GM12891 (cell line): Measurements from ENCODE around the gene MMP11.

Experiments used
- PAX5 ChIP-seq: IDR thresholded peaks from 2 replicates; pipeline ENCODE4 v1.6.1; 2011; ENCODE audit warnings: low read length, moderate library complexity, mild to moderate bottlenecking; ENCODE audit not compliant: insufficient read depth, severe bottlenecking
- POLR2A ChIP-seq: IDR thresholded peaks from 2 replicates; pipeline ENCODE4 v1.6.1; 2011; ENCODE audit warnings: low read depth, low read length, control low read depth
- POLR2AphosphoS5 ChIP-seq: IDR thresholded peaks from 2 replicates; pipeline ENCODE4 v1.6.1; 2011; ENCODE audit warnings: low read depth, low read length, control low read depth
- SPI1 ChIP-seq: IDR thresholded peaks from 2 replicates; pipeline ENCODE4 v1.6.1; 2011; ENCODE audit warnings: low read depth, low read length, control low read depth
- TAF1 ChIP-seq: IDR thresholded peaks from 2 replicates; pipeline ENCODE4 v1.6.1; 2011; ENCODE audit warnings: low read depth, low read length, control low read depth

DNA sequence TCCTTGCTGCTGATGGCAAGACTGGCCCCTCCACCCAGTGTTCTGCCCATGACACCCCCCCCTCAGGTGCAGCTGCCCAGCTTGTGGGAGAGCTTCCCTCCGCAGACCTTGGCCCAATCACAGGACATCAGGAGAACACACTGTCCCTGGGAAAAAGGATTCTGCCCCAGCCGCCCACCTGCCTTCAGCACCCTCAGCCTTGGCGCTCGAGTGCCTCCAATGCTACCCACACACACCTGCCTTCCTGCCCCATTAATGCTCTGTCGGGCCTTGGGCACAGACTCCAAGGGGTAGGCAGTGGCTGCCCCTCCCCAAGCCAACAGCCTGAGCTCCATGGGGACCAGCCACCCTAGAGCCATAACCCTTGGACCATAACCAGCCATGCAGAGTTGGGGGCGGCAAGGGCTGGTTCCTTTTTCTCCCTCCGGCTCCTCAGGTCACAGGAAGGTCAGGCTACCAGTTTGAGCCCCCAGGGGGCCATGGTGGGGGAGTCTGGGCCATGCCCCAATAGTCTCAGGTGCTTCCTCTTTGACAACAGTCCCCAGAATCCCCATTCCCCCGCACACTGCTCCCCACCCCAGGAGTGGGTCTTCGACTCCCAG is 20.5 kb upstream of the MMP11 start:
- TF ChIP-seq POLR2AphosphoS5 (no peak), SPI1 (peak; percentile 69; the same call in 1 of the 2 replicates), POLR2A (no peak), PAX5 (peak; percentile 15), TAF1 (no peak)
